Activated naive CD4-positive, alpha-beta T cell treated with anti-CD3 and anti-CD28 coated beads, Interleukin-2, amount 10 ng/mL, durations not matched to agents 7 days and 5 days (primary cell): ENCODE measurements around the gene COPS2.

Source experiments
- CTCF ChIA-PET: fragments of 350-600 bp; sonication (Branson Sonifier 250); formaldehyde crosslinking; loops from one replicate; lab custom pipeline; 2021; ENCODE audit warnings: antibody characterized with exemption; lab: Charles Lee
- DNase-seq: peaks from one replicate; pipeline ENCODE4 v3.0.0-alpha.2; 2020
- H3K27ac Mint-ChIP-seq: one replicate; pipeline ENCODE4 v1.8.0; 2021; ENCODE audit warnings: mild to moderate bottlenecking, moderate library complexity, mixed read lengths
- H3K27me3 Mint-ChIP-seq: one replicate; pipeline ENCODE4 v1.8.0; 2021; ENCODE audit warnings: mild to moderate bottlenecking, mixed read lengths
- H3K36me3 Mint-ChIP-seq: one replicate; pipeline ENCODE4 v1.8.0; 2021; ENCODE audit warnings: mixed read lengths
- H3K4me1 Mint-ChIP-seq: one replicate; pipeline ENCODE4 v1.8.0; 2021; ENCODE audit warnings: mixed read lengths
- H3K4me3 Mint-ChIP-seq: one replicate; pipeline ENCODE4 v1.8.0; 2021; ENCODE audit warnings: mild to moderate bottlenecking, moderate library complexity, mixed read lengths
- H3K9me3 Mint-ChIP-seq: one replicate; pipeline ENCODE4 v1.8.0; 2021; ENCODE audit warnings: mixed read lengths

The COPS2 gene

DNA sequence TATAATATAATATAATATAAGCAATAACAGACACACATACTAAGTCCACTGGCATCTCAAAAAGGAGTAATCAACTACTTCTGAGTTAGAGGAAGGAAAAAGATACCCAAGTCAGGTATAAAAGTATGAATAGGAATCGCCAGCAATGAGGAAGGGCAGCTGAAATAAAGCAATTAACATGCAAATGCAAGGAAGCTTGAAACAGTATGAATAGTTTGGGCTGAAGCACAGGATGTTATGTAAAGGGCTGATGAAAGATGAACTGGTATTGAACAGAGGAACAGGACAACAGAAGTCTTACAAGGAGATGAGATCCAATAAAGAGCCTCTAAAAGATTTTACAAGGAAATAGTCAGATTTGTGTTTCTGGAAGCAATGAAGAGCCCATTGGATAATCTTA, 7.1 kb downstream of the COPS2 start:
- CTCF ChIA-PET, result interaction anchor here (1.0 kb wide), 1 partner anchor 287 kb away, joined by 3 read pairs; no protein-coding TSS in a partner anchor
- peaks cover 32% of the 10 kb centered on the region for H3K4me1 Mint-ChIP-seq
- no peaks in the 10 kb centered on the region for H3K9me3 Mint-ChIP-seq
- DNase-seq, result no peak
- H3K36me3 Mint-ChIP-seq, result peaks cover 10% of the 10 kb centered on the region
- no peak overlapping the region for H3K4me3 Mint-ChIP-seq
- H3K27ac Mint-ChIP-seq, result peak overlapping the region; percentile 35
- H3K27me3 Mint-ChIP-seq, result no peaks in the 10 kb centered on the region

DNA sequence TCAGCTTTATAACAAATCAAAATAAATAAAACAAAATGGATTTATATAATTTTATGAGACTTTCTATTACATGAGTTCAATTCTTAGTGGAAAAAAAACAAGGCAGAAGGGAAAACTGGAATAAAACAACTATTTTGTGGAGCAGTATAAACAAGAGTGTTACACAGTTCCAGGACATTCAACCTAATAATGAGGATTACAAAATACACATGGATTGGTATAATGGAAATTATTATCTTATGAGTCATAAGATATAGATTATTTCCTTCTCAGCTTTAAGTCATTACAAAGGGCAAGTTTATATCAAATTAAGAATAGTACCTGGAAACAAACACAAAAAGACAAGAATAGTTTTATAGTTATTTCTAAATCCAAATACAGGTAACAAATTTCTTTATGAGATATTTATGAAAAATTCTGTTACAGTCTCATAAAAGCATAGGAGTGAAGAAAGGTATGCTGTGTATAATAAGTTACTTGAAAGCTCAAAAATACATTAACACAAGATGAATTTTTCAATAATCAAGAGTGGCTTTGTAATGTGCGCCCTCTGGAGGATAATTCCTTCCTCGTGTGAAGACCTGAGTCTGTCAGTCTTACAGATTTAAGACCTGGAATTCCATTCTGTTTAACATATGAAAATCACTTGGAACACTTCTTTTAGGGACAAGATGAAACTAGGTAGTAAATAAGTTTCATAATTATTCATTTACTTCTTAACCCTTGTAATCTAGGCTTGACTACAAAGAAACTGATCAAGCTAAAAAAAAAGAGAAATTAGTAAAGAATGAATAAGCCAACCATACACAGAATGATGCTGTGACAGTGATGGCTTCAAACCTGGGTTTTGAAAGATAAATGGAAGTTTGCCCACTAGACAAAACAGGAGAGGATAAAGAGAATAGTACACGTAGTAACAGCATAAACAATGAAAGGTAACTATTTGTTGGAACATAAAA, 9.5 kb downstream of the COPS2 start:
- Mint-ChIP-seq H3K27me3 (no peaks in the 10 kb centered on the region), H3K36me3 (peaks cover 30% of the 10 kb centered on the region), H3K4me1 (peaks cover 26% of the 10 kb centered on the region), H3K4me3 (no peak overlapping the region), H3K27ac (no peak overlapping the region), H3K9me3 (no peaks in the 10 kb centered on the region)
- CTCF ChIA-PET, result interaction anchor here (0.6 to 3.7 kb wide), 19 partner anchors 9 to 906 kb away, joined by 3 to 51 read pairs (median 4); partner anchors contain the start of genes COPS2, EID1, FGF7 and GALK2
- DNase-seq, result peak; percentile 54

DNA sequence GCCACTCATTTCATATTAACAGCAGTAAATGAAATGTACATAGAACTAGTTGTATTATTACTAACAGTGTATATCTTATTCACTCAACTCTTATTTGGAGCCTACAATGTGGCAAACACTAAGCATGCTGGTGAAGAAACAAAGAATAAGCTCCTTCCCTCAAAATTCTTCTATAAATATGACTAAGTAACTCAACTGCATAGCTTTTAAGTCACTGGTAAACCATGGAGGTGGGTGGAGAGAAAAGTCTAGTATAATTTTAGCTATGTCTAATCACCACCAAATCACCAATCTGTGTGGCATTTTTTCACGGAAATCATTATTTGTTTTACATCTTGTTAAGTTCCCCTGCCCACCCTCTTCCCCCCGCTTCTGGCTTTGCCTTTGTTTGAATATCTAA, 17.5 kb downstream of the COPS2 start:
- H3K27ac Mint-ChIP-seq, result no peak overlapping the region
- no peak overlapping the region for H3K4me3 Mint-ChIP-seq
- H3K4me1 Mint-ChIP-seq, result peaks cover 12% of the 10 kb centered on the region
- CTCF ChIA-PET, result interaction anchor here (1.5 to 1.7 kb wide), 2 partner anchors 8 to 162 kb away, joined by 4 to 9 read pairs; no protein-coding TSS in a partner anchor
- H3K9me3 Mint-ChIP-seq, result no peaks in the 10 kb centered on the region
- no peak for DNase-seq
- peaks cover 55% of the 10 kb centered on the region for H3K36me3 Mint-ChIP-seq
- no peaks in the 10 kb centered on the region for H3K27me3 Mint-ChIP-seq

DNA sequence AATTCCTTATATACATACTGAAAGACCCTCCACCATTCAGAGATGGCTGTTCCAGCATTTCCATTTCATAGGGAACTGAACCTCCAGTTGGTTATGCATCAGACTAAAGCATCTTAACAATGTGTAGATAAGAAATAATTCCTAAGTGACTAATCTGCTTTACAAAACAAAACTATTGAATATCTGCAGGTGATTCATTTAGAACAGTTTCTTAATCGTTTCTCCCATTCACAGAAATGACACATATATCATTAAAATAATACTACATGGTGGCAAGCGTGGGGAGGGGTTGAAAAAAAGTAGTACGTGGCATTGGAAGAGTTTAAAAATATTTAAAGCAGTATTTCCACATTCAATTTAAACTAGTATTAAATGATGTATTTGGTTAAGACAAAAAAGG, 19.5 kb downstream of the COPS2 start:
- no peak for DNase-seq
- CTCF ChIA-PET, result no interaction called here
- Mint-ChIP-seq H3K4me3 (no peak overlapping the region), H3K27me3 (no peaks in the 10 kb centered on the region), H3K27ac (no peak overlapping the region), H3K4me1 (peaks cover 12% of the 10 kb centered on the region), H3K9me3 (no peaks in the 10 kb centered on the region), H3K36me3 (peaks cover 50% of the 10 kb centered on the region)

DNA sequence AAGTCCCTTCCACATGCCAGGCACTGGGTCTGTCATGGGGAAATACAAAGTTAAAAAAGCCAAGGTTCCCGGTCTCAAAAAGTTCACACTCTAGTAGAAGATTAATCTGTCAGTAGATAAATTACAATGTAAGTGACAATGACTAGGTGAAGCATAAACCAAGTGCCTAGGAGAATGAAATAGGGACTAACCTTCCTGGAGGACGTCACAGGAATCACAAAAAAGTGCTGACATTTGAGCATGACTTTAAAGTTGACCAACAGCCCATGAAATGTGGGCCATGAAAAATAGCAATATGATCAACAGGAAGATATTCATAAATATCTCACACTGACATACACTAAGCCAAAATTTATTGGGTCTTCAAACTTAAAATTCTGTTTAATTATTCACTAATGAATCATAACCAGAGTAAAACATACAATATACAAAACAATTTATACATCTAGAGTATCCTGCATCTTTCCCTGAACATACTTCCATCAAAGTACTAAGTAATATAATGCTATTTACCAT, 20.0 kb downstream of the COPS2 start:
- Mint-ChIP-seq H3K4me1 (peaks cover 12% of the 10 kb centered on the region), H3K27ac (peak overlapping the region; percentile 3), H3K27me3 (no peaks in the 10 kb centered on the region), H3K9me3 (no peaks in the 10 kb centered on the region), H3K36me3 (peaks cover 46% of the 10 kb centered on the region), H3K4me3 (no peak overlapping the region)
- CTCF ChIA-PET, result no interaction called here
- no peak for DNase-seq

DNA sequence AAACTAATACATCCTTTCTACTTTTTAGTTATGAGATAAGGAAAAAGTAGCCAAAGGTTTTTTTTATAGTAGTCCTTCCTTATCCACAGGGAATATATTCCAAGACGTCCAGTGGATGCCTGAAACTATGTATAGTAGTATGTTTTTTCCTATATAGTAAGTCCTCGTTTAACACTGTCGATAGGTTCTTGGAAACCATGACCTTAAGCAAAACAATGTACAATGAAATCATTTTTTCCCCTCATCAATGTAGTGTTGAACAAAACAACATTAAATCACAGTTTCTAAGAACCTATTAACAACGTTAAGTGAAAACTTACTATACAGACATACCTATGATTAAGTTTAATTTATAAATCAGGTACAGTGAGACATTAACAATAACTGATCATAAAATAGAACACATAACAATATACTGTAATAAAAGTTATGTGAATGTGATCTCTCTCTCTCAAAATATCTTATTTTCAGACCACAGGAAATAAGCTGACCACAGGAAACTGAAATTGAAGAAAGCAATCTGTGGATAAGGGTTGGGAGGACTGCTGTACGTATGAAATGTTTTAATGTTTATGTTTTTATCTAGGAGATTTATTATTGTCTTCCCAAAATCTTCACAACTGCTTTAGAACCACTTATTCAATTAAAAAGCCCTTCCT, 20.6 kb downstream of the COPS2 start:
- Mint-ChIP-seq H3K4me3 (no peak overlapping the region), H3K36me3 (peaks cover 46% of the 10 kb centered on the region), H3K27ac (no peak overlapping the region), H3K9me3 (no peaks in the 10 kb centered on the region), H3K4me1 (peaks cover 12% of the 10 kb centered on the region), H3K27me3 (no peaks in the 10 kb centered on the region)
- no peak for DNase-seq
- CTCF ChIA-PET, result no interaction called here

DNA sequence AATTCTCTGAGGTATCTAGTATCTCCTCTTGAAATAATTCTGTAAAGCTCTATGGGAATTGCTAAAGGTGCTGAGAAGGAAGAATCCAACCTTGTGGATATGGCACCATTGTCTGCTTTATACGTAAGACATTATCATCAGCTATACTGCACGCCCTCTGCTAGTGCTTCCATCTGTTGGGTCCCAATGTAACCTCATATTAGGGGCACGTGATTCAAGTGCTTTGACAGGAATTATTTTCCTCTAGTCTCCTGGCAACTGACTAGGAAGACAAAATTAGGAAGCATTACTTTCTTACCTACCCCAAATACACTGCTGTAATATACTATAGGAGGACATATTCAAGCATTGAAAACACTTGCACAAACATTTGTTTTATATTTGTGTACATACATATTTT, 24.0 kb downstream of the COPS2 start:
- Mint-ChIP-seq H3K4me3 (no peak overlapping the region), H3K27me3 (no peaks in the 10 kb centered on the region), H3K27ac (no peak overlapping the region), H3K4me1 (peaks cover 12% of the 10 kb centered on the region), H3K9me3 (no peaks in the 10 kb centered on the region), H3K36me3 (peaks cover 55% of the 10 kb centered on the region)
- DNase-seq, result no peak
- CTCF ChIA-PET, result interaction anchor here (0.5 to 1.4 kb wide), 3 partner anchors 120 to 269 kb away, joined by 3 read pairs; no protein-coding TSS in a partner anchor

DNA sequence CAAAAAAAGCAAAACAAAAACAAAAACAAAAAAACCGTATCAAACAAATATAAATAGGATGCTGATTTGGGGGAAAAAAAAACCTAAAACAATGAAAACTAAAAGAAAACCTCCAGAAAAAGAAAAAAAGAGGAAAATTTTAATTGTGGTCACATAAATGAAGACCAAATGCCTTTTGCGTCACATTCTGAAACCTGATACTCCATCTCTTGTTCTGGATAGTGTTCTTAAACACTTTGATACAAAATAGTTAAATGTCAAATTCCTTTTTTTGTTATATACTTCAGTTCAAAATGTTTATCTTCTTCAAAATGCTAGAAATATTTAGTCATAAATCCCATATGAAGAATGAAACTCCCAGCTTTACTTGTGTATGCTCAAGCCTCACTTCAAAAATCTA, 31.0 kb downstream of the COPS2 start:
- Mint-ChIP-seq H3K4me1 (no peaks in the 10 kb centered on the region), H3K36me3 (peaks cover 16% of the 10 kb centered on the region), H3K27me3 (no peaks in the 10 kb centered on the region), H3K27ac (no peak overlapping the region), H3K9me3 (no peaks in the 10 kb centered on the region), H3K4me3 (no peak overlapping the region)
- no peak for DNase-seq
- CTCF ChIA-PET, result no interaction called here

DNA sequence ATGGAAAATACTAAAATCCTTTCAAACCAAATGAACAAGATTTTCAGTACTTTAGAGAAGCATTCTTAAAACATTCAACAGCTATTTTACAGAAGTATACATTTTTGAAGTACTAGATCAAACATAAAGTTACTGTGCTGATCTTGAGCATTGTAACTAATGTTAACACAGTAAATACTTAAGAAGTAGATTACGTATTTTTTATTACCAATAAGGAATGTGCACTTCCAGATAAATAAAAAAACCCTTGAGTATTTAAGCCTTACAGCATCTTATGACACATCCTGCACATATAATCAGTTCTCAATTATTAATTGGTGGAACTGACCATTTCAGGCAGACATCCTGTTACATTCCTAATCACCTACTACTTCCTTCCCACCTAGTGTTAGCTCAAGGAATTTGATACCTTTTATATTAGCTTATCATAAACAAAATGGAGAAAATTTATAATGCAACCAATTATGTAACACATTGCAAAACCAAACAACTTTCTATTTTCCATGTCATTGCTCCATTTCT, 32.8 kb downstream of the COPS2 start:
- Mint-ChIP-seq H3K27me3 (no peaks in the 10 kb centered on the region), H3K27ac (no peak overlapping the region)
- CTCF ChIA-PET, result no interaction called here

DNA sequence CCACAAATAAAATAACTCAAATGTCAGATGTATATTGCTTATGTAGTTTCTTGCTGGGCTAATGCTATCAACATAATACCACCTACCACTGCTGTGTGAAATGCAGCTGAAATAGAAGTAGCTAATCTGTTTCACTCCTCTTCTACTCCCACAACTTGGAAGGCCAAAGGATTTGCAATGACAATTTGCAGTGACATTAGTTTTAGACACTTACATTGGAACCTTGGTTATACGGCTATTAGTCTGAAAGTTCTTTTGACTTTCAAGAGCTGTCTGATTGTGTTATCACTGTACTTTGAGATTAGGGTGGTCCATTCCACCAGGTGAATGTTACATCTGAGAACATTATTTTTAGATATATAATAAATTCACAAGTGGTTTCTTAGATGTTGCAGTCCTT, 33.5 kb downstream of the COPS2 start:
- Mint-ChIP-seq H3K27me3 (no peaks in the 10 kb centered on the region), H3K9me3 (no peaks in the 10 kb centered on the region), H3K36me3 (peaks cover 4% of the 10 kb centered on the region), H3K27ac (no peak overlapping the region), H3K4me1 (no peaks in the 10 kb centered on the region), H3K4me3 (no peak overlapping the region)
- CTCF ChIA-PET, result no interaction called here
- no peak for DNase-seq

More for the DNA sequence above, 32.8 kb downstream of the COPS2 start:
- Mint-ChIP-seq H3K4me1 (no peaks in the 10 kb centered on the region), H3K9me3 (no peaks in the 10 kb centered on the region), H3K4me3 (no peak overlapping the region), H3K36me3 (peaks cover 8% of the 10 kb centered on the region)
- DNase-seq, result no peak

DNA sequence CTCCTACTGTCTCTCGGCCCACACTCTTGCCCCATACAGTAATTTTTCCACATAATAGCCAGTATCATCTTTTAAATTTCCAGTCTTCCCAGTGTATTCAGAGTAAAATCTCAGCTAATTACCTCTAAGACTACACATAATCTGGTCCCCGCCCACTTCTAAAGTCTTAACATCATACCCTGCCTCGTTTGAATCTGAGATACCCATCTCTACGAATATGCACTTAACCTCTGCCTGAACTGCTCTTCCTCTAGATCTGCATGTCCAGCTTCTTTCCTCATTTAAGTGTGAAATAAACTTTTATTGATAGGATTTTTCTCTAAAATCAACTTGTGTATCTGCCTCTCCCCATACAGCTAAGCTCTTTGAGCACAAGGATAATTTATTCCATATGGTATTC, 34.6 kb downstream of the COPS2 start:
- H3K27me3 Mint-ChIP-seq, result no peaks in the 10 kb centered on the region
- no peaks in the 10 kb centered on the region for H3K9me3 Mint-ChIP-seq
- CTCF ChIA-PET, result no interaction called here
- H3K27ac Mint-ChIP-seq, result no peak overlapping the region
- no peak overlapping the region for H3K4me3 Mint-ChIP-seq
- DNase-seq, result no peak
- H3K4me1 Mint-ChIP-seq, result no peaks in the 10 kb centered on the region
- H3K36me3 Mint-ChIP-seq, result peaks cover 6% of the 10 kb centered on the region

DNA sequence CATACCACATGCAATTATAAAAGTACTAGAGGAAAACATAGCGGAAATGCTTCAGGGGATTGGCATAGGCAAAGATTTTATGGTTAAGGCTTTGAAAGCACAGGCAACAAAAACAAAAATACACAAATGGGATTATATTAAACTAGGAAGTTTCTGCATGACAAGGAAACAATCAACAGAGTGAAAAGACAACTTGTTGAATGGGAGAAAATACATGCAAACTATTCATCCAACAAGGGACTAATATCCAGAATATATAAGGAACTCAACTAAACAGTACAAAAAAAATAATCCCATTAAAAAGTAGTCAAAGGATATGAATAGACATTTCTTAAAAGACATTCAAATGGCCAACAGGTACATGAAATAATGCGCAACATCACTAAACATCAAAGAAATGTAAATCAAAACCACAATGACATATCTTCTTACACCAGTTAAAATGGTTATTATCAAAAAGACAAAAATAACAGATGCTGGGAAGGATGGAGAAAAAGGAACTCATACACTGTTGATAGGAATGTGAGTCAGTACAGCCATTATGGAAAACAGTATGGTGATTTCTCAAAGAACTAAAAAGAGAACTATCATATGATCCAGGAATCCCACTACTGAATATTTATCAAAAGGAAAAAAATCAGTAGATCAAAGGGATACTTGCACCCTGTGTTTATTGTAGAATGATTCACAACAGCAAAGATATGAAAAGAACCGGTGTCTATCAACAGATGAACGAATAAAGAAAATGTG, 39.1 kb downstream of the COPS2 start:
- no peak for DNase-seq
- Mint-ChIP-seq H3K4me1 (no peaks in the 10 kb centered on the region), H3K27ac (no peak overlapping the region), H3K27me3 (no peaks in the 10 kb centered on the region), H3K4me3 (no peak overlapping the region), H3K9me3 (peaks cover 8% of the 10 kb centered on the region), H3K36me3 (peaks cover 31% of the 10 kb centered on the region)
- CTCF ChIA-PET, result no interaction called here

DNA sequence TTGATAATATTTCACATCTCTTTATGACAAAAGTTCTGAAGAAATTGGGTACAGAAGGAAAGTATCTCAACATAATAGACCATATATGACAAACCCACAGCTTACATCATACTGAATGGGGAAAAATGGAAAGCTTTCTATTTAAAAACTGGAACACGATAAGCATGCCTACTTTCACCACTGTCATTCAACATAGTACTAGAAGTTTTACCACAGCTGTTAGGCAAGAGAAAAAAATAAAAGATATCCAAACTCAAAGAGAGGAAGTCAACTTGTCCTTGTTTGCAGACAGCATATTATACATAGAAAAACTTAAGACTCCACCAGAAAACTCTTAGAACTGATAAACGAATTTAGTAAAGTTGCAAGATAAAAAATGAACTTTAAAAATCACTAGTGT, 40.3 kb downstream of the COPS2 start:
- Mint-ChIP-seq H3K27me3 (no peaks in the 10 kb centered on the region), H3K4me1 (no peaks in the 10 kb centered on the region), H3K36me3 (peaks cover 34% of the 10 kb centered on the region), H3K4me3 (no peak overlapping the region), H3K9me3 (peaks cover 8% of the 10 kb centered on the region), H3K27ac (no peak overlapping the region)
- CTCF ChIA-PET, result no interaction called here
- no peak for DNase-seq
